Retinal pigment epithelial cell (primary cell): ENCODE data around the gene RNF150.

Source experiments
- DNase-seq: peaks from one replicate; pipeline ENCODE4 v3.0.0-alpha.2; 2010; ENCODE audit warnings: low read depth
- H3K4me3 ChIP-seq: 2 replicates; pipeline ENCODE4 v1.5.1; 2011; ENCODE audit warnings: mild to moderate bottlenecking, low read length, control low read depth, moderate library complexity
- CTCF ChIP-seq: conservative IDR thresholded peaks from 2 replicates; pipeline ENCODE4 v1.5.1; 2011; ENCODE audit warnings: low read depth, low read length, control low read depth, inconsistent platforms

Gene RNF150

DNA sequence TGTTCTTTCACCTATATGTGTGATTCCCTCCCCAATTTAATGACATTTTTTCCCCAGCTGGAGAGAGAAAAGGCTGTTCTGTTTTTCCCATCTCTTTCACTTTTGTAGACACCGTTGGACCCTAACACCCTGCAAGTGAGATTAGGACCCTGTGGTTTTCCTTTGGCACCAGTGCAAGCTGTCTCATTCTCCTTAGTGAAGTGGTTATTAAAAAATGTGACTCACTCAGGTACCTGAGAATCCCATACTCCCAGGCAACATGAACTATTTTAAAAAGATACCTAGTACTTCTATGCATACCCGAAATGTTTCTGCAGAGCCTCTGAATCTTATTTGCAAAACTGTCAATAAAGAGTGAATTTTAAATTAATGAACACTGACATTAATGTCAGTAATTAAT, 201.4 kb downstream of the RNF150 start:
- no peak for DNase-seq
- no peak overlapping the region for H3K4me3 ChIP-seq
- no peak for TF ChIP-seq CTCF

- no peak overlapping the region for H3K4me3 ChIP-seq
- no peak for DNase-seq
- TF ChIP-seq CTCF: no peak
Observed at GRCh38 chr4:140930557-140930956, 202.7 kb downstream of the RNF150 start.

GRCh38 chr4:140930011-140930410, 203.3 kb downstream of the RNF150 start:
- DNase-seq: no peak
- no peak for TF ChIP-seq CTCF
- no peak overlapping the region for H3K4me3 ChIP-seq

DNA sequence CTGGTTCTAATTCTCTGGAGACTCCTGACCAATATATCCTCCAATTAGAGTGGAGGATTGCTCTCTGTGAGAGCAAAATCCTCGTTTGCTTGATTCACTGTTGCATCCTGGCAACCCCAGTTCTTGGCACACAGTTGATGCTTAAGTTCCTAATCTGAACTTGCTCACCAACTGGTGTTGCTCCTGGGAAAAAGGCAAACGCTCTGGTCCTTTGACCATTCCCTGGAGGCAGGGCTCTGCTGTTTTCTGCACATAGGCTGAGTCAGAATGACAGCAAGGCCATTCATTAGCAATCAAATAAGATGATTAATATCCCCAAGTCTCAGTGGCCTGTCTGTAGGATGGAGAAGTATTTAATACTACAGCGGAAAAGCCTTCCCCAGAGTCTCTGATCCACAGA, 204.4 kb downstream of the RNF150 start:
- DNase-seq: no peak
- no peak overlapping the region for H3K4me3 ChIP-seq
- TF ChIP-seq CTCF: no peak

GRCh38 chr4:140926672-140927071, 206.6 kb downstream of the RNF150 start:
- no peak overlapping the region for H3K4me3 ChIP-seq
- TF ChIP-seq CTCF: no peak
- DNase-seq: no peak

- no peak overlapping the region for H3K4me3 ChIP-seq
- DNase-seq: no peak
- TF ChIP-seq CTCF: no peak
Observed at GRCh38 chr4:140925417-140925816, 207.9 kb downstream of the RNF150 start.

DNA sequence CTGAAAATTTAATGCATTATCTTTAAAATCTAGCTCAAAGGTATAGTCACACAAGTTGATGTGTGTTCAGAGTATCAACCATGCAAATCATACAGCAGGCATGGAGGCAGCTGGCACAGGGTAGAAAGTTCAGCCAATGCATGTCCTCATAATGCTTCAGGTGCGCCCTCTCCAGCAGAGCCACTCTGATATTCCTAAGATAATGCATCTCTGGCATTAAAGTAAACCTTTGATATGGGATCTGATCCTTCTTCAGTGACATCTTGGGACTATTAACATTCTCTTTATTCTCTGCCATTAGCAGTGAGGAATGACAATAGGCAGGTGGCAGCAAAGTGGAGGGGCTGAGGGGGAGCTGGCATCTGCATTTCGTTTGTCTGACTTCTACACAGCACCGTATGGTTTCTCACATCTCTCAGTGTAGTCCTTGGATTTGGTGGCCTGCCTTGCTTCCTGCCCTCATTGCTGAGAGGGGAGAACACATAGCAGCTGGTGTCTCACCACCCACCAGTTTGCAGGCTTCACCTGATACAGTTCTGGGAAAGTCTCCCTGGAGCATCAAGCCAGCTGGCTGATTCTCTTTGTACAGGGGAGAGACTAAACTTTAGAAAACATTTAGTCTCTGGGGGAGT, 208.4 kb downstream of the RNF150 start:
- no peak overlapping the region for H3K4me3 ChIP-seq
- TF ChIP-seq CTCF: no peak
- no peak for DNase-seq
